ENCODE measurements around the gene PIGA.
"Not testable (repeated sequence)": the region's sequence is repeated elsewhere in the genome, so short reads cannot be mapped to it uniquely, and the experiment has no call there.

PIGA gene

DNA sequence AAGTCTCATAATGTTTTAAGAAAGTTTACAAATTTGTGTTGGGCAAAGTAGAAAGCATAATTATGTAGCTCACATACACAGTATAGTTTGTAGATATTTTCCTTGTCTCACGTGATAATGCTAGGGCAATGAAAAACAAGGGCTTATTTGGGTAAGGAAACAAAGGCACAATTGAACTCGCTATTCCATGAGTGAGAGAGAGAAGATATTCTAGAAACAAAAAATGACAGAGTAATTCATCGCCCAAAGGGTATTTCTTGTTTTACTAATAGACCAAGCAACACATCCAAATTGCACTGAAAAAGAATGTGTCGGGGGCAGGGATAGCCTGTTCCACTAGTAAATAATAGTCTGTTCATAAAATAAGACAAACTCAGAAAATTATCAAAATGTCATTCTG is 16.2 kb downstream of the PIGA start:
- DNase-seq: no peak

DNA sequence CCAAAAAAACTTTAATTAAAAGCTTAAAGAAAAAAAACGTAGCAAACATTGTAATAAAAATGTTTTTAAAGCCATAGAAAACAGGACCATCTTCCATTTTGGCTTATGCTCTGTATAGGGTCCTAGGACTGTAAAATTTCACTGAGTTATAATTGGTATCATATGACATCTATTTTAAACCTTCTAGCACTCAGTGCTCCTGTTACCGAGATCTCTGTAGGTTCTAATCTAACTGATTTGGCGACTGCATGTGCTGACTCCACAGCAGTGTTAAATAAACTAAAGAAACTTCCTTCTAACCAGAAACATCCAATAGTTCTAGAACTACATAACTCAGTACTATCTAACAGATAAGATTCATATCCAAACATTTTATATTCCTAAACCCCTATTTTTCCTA is 19.8 kb downstream of the PIGA start, which contains the start of gene ASB11:
TSS of gene ASB11 (minus strand) at position 132 of the 400 bp plus-strand sequence. CDS start at position 97, 35 bp downstream.
- no peak for DNase-seq

DNA sequence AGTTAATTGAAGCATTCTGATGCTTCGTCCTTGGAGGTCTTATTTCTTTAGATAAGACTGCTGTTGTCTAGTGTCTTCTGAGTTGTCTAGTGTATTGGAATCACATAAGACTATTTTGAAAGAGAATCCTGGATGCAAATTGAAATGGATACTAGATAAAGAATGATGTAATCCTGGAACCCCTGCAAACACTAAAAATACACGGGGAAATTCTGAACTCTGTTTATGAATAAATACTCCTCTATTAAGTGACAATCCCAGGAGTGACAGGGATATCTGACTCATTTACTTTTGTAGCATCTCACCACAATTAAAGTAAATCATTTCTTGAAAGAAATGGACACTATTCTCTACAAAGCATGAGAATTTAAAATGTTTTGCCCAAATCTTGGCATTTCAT is 20.9 kb downstream of the PIGA start:
- no peak for DNase-seq

DNA sequence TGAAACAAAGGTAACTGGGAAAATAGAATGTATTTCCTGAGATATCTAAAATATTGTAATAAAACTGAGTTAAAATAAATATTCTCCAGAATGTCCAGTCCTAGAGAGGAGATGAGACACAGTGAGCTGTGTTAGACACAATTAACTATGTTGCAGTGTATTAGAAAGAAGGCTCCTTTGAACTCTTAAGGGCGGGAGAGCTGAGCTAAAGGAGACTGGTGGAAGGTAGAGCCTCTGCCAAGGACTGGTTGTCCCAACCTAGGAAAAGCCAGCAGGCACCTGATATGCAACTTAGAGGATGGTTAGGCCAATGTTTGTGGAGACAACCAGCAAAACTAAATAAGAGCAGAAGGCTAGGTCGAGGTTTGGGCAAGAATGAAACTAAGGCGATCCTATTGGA is 24.2 kb downstream of the PIGA start:
- no peak for DNase-seq

DNA sequence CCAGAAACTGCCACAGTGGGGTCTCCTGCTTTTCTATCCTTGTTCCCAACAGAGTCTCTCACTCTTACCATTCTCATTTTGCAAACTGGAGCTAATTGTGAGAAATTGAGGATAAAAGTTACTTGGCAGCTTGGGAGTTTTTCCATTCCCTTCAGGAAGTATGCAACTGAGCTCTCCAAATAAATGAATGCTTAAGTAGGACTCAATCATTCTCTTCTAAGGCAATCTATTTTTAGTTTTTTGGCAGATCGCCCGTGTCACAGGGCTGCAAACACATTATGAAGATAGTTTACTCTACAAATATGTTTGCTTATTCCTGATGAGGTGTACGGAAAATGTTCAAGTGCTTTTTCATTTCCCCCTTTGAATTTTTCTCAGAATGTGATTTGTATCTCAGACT is 25.2 kb downstream of the PIGA start:
- DNase-seq: no peak

DNA sequence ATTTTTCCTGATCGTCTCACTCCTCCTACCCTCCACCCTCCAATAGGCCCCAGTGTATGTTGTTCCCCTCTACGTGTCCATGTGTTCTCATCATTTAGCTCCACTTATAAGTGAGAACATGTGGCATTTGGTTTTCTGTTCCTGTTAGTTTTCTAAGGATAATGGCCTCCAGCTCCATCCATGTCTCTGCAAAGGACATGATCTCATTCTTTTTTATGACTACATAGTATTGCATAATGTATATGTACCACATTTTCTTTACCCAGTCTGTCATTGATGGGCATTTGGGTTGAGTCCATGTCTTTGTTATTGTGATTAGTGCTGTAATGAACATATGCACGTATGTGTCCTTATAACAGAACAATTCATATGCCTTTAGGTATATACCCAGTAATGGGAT is 29.4 kb downstream of the PIGA start:
- DNase-seq: not testable (repeated sequence)

DNA sequence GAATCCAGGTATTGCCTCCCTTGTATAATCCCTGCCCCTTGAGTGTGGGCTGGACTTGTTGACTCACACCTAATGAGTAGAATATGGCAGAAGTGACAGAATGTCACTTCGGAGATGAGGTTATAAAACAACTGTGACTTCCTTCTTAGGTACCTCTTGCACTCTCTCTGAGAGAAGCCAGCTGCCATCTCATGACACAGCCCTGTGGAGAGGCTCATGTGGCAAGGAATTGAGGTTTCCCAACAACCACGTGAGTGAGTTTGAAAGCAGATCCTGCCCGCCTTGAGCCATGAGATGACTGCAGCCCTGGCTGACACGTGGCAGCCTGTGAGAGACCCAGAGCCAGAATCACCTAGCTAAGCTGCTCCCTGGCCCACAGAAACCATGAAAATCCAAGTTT is 33.4 kb downstream of the PIGA start:
- DNase-seq: no peak

DNA sequence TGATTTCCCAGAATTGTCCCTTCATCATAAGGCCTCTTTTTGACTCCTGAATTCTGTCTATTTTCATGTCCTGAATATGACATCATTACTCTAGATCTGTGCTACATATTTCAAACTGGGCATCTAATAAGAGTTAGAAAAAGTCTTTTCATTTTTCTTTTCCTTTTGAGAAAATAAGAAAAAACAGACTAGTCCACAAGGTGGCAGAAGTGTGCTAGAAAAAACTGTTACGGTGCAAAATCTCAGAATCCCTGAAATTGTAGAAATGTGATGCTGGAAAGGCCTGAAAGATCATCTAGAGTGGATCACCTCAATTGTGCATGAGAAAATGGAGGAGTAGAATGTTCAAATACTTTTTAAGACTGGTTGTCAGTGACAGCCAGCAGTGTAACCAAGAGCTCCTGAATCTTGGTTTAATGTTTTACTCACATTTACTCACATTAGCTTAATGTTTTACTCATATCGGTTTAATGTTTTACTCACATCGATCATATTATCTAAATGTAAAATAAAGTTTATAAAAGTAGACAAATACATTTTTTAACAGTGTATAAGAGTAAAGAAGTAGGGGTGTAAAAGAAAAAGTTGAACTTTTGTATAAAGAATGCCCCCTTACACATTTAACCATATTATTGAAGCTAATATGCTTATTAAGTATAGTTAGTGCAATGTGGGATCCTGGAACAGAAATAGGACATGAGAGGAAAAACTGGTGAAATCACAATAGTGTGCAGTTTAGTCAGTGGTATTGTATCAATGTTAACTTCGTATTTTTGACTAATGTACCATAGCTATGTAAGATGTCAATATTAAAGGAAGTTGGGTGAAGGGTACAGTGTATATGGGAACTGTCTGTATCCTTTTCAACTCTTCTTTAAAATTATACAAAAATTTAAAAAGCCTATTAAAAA is 35.1 kb downstream of the PIGA start:
- no peak for DNase-seq

DNA sequence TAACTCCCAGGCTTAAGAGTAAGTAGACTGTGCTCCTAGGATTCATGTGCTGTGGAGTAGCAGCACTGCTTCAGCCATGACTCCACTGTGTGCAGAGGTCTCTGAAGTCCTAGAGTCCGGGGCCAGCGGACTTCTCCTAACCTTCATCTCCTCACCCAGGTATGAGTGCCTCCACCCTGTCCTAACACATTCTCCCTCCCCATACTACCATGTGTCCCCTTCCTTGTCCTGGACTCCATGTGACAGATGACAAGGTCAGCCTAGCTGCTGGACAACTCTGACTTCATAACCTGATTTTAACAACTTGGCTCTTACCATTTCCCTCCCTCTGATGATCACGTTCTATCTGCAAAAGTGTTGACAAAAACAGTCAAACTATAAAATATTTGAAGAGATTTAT is 36.5 kb downstream of the PIGA start:
- no peak for DNase-seq

DNA sequence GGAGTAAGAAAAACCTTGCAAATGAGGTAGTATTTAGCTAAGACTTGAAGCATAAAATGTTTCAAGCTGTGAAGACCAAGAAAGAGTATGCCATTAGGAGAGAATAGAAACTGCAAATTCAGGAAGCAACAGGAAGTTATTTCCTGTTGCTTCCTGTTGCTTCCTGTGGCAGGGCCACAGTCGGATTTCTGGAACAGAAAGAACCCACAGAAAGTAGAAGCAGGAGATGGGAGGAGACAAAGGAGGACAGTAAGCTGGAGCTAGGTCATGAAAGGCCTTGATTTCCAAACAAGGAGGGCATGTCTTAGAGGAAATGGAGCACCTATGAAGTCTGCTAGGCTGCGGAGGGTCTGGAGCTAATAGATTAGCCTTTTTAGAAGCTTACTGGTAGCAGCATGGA is 37.1 kb downstream of the PIGA start:
- DNase-seq: no peak

DNA sequence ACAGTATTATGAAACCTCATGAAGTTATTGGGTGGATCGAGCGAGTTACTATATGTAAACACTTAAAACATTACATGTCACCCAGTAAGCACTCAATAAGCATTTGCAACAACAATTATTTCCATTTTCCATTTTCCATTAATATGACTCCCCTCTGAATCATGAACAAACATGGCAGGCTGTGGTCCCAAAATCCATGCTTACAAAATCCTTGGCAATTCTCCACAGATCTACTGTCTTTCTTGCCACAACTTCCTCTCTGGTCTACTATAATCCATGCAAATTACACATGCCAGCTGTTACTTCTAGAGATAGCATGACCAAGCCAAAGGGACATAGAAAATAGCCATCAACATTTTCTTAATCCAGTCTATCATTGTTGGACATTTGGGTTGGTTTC is 41.9 kb downstream of the PIGA start:
- no peak for DNase-seq

DNA sequence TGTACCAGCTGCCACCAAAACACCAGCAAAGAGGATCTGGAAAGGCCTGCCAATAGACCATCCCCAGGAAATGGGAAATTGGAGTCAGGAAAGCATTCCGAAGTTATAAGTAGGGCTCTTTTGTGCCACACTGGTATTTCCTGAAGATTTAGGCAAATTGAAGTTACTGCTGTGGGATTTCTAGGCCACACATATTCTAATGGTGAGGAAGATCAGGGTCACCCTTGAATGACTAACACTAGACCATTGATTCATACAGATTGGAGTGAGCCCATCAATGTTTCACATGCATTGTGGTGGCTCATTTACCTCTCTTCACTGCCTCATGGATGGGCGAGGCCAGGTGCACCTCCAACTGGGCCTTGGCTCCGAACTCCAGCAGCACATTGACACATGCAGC is 42.5 kb downstream of the PIGA start:
- DNase-seq: no peak

DNA sequence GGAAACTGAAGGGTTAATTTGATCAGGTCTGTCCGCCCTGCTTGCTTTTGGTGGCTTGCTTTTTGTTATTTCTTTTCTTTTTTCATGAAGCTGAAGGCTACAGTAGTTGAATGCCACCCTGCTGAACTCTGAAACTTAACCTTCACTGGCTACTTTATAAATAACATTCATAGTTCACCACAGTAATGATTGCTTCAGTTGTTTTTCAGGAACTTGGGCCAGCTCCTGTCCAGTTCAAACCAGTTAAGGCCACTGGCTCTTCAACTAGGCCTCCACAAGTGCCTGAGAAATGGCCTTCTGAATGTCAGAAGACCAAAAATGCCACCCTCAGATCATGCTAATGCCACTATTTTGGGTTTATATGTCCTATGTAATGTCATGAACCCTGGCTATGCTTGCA is 57.7 kb downstream of the PIGA start:
- DNase-seq: no peak

DNA sequence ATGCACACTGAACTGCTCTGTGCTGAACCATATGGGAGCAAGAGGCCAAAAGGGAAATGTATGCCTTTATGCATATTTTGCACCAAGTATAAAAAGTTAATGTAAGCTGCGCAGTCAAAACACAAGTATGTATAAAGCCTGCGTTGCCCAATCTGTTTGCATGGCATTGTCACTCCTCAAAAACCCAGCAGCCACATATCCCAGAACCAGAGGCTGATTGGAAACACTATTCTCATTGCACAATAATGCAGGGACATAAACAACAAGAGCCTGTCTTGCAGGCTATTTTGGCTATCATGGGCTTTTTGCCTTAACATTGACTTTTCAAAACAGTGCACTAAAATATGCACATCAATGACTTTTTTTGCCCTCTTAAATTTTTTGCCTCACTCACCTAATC is 60.4 kb downstream of the PIGA start:
- DNase-seq: no peak

DNA sequence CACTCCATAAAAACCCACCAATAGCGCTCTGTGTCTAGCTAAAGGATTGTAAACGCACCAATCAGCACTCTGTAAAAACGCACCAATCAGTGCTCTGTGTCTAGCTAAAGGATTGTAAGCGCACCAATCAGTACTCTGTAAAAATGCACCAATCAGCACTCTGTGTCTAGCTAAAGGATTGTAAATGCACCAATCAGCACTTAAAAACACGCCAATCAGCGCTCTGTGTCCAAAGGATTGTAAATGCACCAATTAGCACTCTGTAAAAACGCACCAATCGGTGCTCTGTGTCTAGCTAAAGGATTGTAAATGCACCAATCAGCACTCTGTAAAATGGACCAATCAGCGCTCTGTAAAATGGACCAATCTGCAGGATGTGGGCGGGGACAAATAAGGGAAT is 62.0 kb downstream of the PIGA start:
- not testable (repeated sequence) for DNase-seq

DNA sequence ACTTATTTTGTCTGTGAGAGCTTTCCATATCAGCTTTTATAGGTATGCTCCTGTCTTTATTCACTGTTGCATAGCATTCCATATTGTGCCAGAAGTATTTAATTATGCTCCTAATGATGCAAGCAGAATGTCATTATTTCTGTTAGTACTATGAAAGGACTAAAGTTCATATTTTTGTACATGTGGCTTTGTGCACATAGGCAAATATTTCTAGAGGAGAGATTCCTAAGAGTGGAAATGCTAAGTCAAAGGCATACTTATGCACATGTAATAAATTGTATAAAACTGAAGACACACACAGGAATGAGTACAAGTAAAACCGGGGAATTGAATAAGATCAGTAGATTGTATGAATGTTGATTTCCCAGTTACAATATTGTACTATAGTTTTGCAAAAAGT is 63.6 kb downstream of the PIGA start:
- no peak for DNase-seq

DNA sequence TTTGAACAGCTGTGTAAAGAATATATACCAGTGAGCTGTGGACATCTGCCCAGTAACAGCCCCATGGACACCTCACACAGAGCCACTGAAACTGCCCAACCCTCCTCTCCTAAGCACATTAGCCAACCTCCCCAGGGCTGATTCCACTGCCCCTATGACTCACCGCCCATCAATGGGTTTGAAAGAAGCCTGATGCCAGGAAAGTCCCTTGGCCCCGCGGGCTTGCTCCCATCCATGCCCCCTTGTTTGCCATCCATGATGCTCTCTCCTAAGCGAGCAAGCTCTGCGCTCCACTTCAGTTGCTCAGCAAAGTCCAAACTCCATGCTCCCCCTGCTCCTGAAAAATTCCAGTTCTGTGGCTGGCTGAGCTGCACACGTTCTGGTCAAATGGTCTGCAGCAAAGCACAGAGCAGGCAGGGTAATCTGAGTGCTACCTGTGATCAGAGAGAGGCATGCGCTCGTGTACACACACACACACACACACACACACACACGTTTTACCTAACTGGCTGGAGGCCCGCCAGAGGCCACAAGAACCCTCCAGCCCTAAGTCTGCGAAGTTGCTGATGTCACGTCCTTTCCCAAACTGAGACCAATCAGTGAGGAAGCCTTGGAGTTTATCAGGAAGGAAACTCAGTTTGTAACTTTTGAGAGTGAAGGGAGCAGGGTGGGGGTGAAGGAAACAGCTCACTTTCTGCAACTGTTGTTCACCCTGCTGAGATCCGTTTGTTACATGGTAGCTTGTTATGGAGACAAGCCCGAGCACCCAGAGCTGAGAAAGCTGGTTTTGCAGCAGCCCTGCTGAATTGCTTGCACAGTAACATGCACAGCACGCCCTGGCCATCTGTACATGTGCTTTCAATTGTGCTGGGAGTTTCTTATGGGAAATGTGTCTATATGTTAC is 65.5 kb downstream of the PIGA start, which contains the start of gene ASB9:
TSS of gene ASB9 (minus strand) at position 466 of the 904 bp plus-strand sequence. CDS start at position 257, 209 bp downstream.
- no peak for DNase-seq
